Measurements from ENCODE around the gene NXT2. TPM values are rescaled to one million over a fixed set of nuclear protein-coding genes. Genes with fewer than 3 reads are reported as not detected.

Gene NXT2
- total RNA-seq, result 9.6 and 13.0 TPM in 2 replicates

DNA sequence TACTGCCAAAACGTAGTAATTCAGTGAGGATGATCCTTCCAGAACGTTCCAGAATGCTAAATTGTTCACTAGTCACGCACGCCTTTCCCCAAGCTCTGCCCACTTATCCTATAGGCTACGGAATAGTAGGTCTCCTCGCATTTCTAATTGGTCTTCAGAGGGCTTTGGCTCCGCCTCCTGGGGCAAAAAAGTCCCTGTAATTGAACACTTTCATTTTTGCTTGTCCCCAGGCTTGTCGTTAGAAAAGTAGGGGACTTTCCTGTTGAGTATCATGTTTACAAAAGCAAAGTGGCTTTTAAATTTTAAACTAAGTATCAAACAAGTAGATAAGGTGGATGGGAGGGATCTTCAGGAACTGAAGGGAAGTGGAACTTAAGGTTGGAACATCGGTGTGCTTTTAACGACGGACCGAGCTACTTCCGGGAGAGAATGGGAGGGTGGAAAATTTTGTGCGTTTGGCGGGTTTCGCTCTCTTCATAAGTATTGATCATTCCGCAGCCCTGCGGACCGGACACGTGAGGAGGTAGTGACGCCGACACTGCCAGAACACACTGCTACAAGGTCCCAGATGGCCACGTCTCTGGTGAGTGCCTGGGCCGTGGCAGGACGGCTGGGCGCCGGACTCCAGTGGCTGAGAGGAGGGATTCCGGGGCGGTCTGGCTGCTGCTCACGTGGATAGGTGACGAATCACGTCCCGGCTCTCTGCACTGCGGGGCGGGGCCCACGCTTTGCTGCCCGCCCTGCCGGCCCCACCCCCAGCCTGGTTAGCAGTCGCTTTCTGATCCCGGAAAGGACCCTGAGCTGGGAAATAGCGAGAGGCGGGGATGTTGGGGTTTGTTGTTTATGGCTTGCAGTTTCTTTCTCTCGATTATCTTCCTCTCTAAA, at the start of gene NXT2:
Gene NXT2 (plus strand): TSS at position 406 of the 885 bp plus-strand sequence. CDS start 163 bp downstream, at position 569.

Other genes with a start within 250 kb of the NXT2 start
- 0.06 and 0.13 TPM in 2 replicates for gene GUCY2F, start 54.8 kb upstream of the NXT2 start, total RNA-seq
- 0.25 and 0.40 TPM in 2 replicates for gene KCNE5, start 88.3 kb downstream of the NXT2 start, total RNA-seq
- 92.8 and 162 TPM in 2 replicates for gene ACSL4, start 196.4 kb downstream of the NXT2 start, total RNA-seq

All from aortic smooth muscle cell (primary cell).